ENCODE results near the gene STUM.
"Not testable (repeated sequence)": the region's sequence is repeated elsewhere in the genome, so short reads cannot be mapped to it uniquely, and the experiment has no call there.

STUM gene

GRCh38 chr1:226581650-226582330 is 33.2 kb downstream of the STUM start:
- no peak for DNase-seq (ENCODE audit: low read depth)

- no peak for DNase-seq (ENCODE audit: low read depth)
Observed at GRCh38 chr1:226582966-226583365, 34.4 kb downstream of the STUM start.

DNA sequence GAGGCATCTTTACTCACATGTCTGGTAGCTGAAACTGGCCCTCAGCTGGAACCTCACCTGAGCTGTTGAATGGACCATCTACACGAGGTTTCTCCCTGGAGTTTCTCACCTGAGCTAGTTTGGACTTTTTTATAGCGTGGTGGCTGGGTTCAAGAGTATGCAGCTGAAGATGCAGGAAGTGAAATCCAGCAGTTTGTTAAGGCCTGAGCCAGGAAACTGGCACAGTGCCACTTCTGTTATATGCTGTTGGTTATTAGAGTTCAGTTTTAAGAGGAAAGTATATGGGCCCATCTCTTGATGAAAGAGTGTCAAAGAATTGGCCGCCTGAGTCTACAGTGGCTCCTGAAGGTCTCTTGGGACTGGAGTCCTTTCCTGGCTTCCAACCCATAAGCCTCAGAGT is 35.6 kb downstream of the STUM start:
- no peak for DNase-seq (ENCODE audit: low read depth)

GRCh38 chr1:226586116-226586515 is 37.6 kb downstream of the STUM start:
- no peak for DNase-seq (ENCODE audit: low read depth)

DNA sequence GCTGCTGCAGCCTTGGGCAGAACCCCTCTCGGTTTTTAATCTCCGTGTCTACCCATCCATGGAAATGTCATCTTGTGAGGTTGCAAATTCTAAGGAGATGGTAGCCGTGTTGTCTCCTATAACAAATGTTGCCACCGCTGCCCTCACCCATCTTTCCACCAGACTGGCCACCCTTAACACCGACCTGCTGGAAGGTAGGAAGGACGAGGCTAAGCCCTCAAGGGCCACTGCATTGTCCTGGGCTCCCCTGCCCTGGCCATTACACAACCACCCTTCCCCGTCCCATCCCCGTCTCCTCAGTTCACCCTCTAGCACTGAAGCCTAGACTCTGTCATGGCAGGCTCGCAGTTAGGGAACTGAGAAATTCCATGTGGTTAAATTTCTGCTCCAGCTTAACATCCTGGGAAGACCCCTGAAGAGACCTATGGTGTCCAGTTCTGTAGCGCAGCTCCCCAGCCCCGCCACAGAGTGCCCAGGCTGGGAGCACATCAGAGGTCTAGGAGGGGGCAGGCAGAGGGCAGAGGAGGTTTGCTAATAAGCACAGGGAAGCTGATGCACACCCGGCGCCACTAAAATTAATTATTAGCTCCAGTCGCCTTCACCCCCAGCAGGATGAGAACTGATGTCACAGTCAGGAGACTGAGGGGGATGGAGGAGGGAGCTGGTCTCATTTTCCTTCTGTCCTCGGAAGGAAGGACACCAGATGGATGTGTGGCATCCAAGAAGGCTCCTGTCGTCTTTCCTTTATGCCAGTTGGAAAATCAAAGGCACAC is 38.3 kb downstream of the STUM start:
- DNase-seq (ENCODE audit: low read depth) = no peak

DNA sequence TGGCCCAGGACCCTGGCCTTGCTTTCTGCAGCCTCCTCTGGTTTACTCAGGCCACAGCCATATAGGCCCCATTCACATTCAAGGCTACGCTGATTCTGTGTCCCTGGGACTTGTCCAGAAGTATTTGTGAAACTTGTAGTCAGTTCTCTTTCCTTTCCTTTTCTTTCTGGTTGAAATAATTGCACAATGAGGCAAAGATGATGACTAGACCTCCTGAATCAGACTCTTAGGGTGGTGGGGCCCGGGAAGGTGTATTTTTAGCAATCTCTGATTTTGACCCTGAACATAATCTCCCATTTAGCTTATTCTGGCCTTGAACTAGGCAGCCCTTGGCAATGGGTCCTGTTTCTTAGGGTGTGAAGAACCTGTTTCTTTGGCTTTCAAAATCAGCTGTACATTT is 39.9 kb downstream of the STUM start:
- DNase-seq (ENCODE audit: low read depth) = no peak

GRCh38 chr1:226589008-226589733 is 40.6 kb downstream of the STUM start:
- no peak for DNase-seq (ENCODE audit: low read depth)

DNA sequence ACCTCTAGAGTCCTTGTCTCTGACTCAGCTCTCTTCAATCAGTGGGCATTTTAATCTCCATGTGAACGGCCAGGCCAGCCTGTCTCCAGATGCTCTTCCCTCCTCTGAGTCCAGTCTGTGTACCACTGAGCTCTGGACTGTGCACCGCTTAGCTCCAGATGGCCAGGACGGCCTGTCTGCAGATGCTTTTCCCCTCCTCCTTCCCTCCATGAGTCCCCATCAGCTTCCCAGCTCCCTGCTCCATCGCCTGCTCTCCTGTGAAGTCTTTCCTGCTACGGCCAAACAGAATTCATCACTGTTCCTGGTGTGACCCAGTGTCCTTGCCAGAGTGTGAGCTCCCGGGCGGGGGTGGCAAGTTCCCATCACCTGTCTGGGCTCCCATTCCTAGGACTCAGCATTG is 42.0 kb downstream of the STUM start:
- no peak for DNase-seq (ENCODE audit: low read depth)

- DNase-seq (ENCODE audit: low read depth) = no peak
Observed at GRCh38 chr1:226593541-226593940, 45.0 kb downstream of the STUM start.

DNA sequence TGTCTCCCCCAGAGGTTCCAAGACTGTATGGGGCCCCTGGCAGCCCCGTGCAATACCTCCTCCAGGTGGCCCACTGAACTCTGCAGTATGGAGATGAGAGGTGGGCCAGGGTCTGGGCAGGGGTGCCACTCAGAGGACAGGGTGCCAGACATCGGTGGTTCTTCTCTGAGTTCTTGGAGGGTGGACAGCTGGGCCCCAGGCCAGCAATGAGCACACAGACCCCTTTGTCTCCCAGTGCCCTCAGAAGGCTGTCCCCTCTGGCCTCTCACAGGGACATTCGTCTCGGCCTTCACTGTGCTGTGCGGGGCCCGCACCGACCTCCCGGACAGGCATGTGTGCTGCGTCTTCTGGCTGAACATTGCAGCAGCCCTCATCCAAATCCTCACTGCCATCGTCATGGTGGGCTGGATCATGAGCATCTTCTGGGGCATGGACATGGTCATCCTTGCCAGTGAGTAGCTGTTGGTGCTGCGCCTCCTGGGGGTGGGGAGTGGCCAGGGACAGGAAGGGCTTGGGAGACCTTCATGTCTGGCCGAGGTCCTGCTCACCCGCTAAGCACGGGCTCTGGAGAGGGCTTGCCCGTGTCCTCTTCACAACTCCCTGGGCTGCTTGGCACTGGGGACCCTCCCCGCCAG is 48.1 kb downstream of the STUM start:
- no peak for DNase-seq (ENCODE audit: low read depth)

DNA sequence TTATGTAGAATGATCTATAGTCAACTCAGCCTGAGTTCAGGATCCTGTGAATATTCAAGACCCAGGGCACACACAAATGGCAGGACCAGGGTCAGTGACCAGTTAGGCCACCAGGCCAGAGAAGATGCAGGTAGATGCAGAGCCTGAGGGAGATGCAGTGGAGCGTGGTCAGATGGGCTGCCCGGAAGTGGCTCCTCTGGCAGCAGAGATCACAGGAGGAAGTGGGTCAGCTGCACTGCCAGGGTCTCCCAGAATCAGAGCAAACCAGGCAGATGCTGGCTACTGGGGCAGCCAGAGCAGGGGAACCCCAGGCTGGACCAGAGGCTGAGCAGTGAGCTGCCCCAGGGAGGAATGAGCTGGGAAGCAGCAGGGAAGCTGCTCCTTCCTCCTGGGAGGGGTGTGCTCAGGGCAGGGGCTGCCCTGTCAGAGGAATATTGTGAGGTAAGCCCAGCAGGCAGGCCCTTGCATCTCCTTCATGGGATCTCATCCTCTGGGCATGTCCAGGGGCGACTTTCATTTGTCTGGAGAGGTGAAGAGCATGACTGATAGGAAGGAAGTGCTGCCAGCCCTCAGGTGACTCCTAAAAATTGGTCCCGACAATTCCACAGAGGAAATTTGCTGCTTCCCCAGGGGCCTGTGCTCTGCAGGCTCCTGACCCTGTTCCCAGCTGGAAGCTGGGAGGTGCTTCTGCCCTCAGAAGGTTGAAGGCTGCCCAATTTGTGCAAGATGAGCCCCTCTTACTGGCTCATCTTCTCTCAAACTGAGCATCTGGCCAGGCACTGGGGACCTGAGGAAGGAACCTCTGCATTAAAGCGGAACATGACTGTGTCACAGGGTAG is 49.3 kb downstream of the STUM start:
- DNase-seq (ENCODE audit: low read depth) = no peak

- no peak for DNase-seq (ENCODE audit: low read depth)
Observed at GRCh38 chr1:226598455-226598849, 49.9 kb downstream of the STUM start.

DNA sequence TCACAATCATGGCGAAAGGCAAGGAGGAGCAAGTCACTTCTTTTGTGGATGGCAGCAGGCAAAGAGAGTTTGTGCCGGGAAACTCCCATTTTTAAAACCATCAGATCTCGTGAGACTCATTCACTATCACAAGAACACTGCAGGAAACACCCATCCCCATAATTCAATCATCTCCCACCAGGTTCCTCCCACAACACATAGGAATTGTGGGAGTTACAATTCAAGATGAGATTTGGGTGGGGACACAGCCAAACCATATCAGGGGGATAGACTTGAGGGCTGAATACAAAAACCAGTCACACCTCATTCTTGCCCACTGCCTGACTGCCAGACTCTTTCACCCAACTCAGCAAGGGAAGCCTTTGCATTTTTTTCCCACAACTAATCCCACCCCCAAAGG is 50.4 kb downstream of the STUM start:
- DNase-seq (ENCODE audit: low read depth) = not testable (repeated sequence)

- no peak for DNase-seq (ENCODE audit: low read depth)
Observed at GRCh38 chr1:226599636-226600238, 51.2 kb downstream of the STUM start.

DNA sequence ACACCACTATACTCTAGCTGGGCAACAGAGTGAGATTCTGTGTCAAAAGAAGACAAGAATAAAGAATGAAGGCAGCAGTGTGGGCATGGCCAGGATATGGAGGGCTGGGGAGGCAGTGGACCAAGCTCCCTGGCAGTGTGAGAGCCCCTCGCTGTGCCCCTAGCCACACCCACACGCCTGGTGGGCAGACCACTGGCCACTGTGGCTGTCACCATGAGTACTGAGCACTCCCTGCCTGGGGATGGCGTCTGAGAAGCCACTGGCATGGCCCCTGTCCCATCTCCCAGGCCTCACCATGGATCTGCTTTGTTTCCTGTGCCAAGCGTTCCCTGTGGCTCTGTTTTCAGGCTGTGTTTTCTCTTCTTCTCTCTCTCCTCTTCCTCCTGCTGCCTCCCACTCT is 51.7 kb downstream of the STUM start:
- no peak for DNase-seq (ENCODE audit: low read depth)

DNA sequence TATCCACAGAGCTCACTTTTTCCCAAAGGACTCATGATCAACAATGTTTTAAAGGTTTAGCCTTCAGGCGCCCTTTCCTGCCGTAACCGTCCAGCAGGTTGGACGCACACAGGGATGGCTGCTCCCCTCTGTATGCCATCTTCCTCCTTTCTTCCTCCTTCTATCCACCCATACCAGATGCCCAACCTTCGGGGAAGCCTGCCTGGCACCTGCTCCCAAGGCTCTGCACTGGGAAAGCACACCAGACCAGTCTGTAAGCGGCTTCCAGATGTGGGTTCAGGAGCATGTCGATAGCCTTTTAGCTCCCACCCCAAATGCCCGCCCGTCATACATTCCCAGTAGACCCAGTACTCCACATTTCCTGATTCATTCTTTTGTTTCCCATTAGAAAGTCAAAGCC is 52.9 kb downstream of the STUM start:
- no peak for DNase-seq (ENCODE audit: low read depth)

DNA sequence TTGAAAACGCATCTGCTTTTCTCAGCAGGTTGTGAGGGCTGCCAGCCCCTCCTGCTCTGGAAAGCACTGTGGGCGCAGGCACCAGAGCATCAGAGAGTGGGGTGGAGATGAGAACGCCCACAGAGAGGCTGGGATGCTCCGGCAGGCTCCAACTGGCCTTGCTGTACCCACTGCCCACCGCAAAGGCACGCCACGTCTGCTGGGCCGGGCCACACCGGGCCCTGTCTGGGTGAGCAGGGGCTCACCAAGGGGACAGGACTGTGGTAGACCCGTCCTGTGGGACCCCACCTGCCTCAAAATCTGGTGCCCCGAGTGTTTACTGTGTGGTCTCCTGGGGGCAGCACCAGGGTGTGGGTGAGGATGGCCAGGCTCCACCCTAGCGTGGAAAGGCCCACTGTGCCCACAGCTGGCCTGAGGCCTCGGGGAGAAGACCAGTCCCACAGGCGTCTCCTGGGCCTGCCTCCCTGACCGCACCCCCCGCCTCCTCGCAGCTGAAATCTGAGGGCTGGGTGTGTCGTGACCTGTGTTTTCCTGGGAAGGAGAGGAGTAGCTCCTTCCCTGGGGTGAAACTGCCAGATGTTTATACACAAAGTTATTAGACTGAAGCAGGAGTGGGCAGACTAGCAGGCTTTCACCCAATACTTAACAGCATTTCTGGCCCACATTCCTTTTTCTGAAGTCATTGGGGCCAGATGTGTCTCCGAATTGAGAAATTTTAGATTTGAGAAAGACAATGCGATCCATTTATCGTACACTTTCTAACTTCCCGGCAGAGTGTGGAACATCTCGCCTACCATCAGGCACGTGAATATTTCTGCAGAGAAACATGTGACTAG is 53.8 kb downstream of the STUM start:
- DNase-seq (ENCODE audit: low read depth) = no peak

DNA sequence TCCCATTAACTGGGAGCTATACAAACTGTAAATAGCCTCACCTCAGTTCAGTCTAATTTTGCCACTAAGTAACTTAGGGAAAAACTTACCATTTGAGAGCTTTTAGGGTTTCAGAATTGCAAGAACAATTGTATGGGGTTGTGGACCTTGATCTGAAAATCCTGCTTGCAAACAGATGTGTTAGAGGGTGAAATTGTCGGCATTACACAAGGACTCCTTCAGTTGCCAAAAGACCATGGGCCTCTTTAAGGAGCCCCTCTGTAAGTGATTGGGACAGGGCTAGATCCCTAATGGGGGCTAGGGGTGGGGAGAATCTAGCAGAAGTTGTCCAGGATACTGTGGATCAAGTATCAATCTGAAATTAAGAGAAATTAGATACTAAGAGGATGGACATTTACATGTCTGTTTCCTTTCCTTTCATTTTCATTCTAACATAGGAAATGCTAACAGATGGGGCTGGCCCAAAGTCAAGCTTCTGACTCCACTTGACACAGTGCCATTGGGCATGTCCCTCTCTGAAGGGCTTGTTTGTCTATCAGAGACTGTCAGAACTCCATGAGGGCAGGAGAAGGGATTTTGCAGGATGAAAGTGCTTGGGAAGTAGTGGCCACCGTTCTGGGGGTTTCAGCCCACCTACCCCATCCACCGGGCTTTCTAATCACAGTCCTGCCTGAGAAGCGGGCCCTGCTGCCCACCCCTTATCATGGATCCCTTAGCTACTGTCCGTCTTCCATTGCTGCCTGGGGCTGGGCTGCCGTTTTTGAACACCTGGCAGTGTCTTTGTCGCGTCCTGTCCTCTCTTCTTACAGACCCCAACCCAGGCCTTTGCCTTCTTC is 54.7 kb downstream of the STUM start:
- DNase-seq (ENCODE audit: low read depth) = no peak

DNA sequence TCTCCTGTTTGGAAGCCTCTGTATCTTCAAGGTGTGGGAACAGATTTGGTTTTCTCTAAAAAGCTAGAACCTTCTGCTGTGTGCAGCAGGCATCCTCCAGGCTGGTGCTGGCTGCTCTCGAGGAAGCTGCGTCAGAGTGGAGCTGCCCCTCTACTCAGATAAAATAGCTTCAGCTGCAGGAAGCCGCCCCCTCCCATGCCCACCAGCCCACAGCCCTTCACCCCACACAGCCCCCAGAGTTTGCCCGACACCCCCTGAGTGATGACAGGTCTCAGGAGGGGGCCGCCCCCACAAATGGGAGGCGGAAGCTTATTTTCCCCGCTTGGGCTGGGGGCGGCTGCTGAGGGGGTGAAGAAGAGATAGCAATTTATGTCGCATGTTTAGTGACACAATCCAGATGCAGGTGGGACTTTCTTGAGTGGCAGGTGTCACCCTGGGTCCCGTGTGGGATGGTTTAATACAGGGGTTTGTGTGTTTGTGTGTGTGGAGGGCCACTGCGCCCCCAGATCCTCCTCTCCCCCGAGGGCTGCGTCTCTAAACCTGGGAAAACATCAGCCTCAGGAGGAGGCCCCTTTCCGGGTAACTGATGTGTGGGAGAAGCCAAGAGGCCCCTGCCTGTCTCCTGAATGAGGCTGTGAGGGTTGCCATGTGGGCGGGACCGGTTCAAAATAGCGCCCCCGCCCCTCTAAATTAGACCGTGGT is 55.4 kb downstream of the STUM start:
- DNase-seq (ENCODE audit: low read depth) = no peak

Data from stimulated activated CD4-positive, alpha-beta T cell treated with anti-CD3 and anti-CD28 coated beads, Interleukin-2, amount 100 ng/mL, for 4 hours (primary cell).